GM19467 (cell line): ENCODE results near the gene HNMT.
"Not testable (repeated sequence)": the region's sequence is repeated elsewhere in the genome, so short reads cannot be mapped to it uniquely, and the experiment has no call there.

Source experiments
- ATAC-seq: cut with Tn5 transposase; IDR thresholded peaks from one replicate; pipeline ENCODE4 v1.9.1; 2021; ENCODE audit warnings: mild to moderate bottlenecking, moderate library complexity; ENCODE audit not compliant: unreplicated experiment

Gene HNMT

DNA sequence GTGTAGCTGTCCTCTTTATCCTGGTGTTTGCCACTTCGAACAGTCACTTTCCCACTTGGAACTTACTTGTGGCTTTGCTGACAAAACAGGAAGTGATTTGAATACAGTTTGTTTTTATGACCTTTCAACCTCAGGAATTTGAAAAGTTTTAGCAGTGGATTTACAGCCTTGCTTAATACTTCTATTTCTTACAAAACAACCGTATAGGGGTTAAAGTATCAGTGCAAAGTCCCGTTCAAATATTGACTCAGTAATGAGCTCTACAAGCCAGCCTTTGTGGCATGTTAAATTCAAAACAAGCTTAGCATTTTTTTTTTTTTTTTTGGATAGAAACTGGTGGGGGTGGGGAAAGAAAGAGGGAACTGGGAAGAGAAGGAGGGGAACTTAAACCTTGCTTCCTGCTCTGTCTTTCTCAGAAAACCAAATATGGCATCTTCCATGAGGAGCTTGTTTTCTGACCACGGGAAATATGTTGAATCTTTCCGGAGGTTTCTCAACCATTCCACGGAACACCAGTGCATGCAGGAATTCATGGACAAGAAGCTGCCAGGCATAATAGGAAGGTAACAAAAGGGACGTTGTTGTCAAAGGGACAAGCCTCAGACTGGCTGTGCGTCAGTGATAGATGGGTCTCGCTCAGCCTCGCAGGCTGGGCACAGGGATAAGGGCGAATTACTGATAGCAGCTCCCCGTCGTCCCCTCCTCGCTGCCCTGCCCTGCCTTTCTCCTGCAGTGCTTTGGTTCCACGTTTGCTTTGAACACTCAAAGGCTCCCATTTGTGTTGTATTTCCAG lies at the start of gene HNMT:
Gene HNMT (plus strand): TSS at position 408 of the 793 bp plus-strand sequence. CDS start 19 bp downstream, at position 427.
- ATAC-seq = no peak

DNA sequence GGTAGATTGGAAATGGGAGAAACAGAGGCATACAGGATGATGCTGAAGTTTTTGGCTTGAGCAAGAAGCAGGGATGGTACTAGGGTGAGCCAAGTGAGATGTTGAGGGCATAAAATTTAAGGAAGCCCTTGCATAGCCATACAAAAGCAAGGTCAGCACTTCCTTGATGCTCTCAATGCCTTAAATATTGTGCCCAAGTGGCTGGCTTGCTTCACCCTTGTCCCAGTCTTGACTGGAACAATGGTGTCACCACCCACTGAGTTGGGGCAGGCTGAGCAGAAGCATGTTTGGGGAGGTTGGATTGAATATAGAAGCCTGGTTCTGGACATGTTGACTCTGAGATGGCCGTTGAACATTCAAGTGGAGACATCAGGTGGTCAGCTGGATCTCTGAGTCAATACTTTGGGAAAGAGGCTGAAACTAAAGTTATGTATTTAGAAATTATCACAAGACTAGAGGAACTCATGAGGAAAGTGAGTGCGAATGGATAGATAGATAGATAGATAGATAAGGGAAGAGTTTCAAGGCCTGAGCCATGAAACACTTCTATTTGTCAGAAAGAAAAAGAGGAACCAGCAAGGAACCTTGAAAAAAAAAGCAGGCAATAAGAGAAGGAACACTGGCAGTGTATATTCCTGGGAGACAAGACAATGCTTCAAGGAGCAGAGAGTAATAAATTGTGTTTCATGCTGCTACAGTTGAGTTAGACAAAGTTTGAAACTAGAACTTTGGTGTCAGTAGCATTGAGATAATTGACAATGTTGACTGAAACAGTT lies 43.0 kb upstream of the HNMT start:
- no peak for ATAC-seq

DNA sequence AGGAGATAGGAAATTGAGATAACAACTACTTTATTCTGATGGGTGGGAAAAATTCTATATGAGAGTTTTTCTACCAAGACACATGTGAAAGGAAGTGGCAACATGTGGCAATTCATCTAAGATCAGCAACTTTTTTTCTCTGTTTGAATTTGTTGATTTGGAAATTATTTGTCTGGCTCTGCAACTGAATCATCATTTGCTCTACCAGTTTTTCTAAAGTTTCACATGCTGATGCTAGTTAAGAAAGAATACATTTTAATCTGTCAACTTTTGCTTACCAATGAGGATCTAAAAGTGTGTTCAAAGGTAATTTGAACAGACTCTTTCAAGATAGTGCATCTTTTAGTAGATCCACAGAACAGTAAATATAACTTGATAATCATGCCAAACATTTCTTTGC lies 42.1 kb upstream of the HNMT start:
- ATAC-seq = not testable (repeated sequence)

DNA sequence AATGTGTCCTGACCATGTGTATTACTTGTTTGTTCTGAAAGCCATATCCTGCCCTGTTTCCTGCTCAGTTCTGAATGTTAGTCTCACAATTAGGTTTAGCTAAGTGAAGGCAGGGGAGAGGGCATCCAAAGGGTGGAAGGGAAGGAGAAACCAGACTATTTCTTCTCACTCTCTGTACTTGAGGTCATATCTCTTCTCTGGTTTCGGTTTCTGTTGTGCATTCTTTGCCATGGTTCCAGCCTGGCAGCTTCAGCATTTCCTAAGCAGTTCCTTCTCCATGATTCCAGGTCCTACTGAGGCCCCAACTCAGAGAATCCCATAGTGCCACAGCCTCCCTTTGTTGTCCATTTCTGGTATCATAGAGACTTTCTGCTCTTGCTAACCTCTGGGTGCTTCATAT lies 40.3 kb upstream of the HNMT start:
- no peak for ATAC-seq

DNA sequence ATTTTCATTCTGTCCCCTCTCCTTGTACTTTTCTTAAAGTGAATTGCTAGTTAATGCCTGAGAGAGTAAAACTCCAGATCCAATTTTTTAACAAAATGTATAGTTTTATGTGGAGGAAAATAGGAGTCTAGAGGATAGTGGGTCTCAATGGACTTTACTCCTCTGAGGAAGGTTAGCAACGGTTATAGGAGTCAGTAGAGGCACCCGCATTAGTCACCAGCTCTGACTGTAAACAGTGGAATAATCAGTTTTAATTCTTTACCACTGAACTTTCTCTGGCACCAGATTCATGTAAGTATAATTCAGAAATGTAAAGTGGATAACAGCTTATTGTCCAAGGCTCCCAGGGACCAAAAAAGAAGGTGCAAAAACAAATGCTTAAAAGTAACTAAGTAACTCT lies 38.7 kb upstream of the HNMT start:
- ATAC-seq = no peak

DNA sequence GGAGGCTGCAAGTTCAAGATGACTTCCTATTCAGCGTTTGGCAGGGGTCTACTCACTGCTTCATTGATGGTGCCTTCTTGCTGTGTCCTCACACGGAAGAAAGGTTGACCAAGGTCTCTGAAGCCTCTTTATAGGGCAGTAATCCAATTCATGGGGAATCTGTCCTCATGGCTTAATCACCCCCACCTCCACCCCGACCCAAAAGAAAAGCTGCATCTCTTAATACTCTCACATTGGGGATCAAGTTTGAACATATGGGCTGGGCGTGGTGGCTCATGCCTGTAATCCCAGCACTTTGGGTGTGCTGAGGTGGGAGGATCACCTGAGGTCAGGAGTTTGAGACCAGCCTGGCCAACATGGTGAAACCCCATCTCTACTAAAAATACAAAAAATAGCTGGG lies 36.4 kb upstream of the HNMT start:
- ATAC-seq = no peak

DNA sequence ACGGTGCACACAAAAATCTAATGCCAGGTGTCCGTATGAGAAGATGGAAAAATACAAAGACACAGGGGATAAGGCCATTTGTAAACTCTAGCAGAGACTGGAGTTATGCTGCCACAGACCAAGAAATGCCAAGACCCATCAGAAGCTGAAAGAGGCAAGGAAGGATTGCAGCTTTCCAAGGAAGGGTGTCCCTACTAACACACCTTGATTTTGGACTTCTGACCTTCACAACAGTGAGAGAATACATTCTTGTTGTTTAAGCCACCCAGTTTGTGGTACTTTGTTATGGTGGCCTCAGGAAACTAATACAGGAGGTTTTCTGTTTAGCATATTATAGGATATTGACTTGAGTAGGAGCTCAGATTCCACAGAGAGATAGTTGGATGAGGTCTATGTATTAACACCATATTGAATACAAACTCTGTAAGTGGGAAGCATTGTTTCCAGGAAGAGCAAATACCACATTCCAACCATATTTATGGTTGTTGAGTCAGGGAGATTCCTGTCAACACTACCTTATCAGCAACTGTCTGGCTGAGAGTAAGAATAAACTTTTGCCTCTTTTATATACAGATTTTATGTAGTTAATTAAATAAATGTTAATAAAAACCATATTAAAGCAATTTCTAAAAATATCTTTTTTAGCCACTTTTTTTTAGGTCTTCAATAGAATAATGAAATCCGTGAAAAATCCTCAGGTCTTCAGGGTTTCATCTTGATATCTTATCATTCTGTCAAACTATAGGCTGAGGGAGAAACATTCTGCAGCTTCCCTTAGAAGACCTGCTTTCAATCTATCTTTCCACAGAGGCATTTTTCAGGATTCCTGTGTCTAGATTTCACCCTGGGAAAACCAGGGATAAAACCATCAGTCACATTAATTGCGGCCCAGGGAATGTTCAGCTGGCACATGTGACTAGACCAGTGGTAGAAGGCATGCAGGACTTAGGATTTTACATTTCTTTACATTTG lies 35.4 kb upstream of the HNMT start:
- no peak for ATAC-seq

DNA sequence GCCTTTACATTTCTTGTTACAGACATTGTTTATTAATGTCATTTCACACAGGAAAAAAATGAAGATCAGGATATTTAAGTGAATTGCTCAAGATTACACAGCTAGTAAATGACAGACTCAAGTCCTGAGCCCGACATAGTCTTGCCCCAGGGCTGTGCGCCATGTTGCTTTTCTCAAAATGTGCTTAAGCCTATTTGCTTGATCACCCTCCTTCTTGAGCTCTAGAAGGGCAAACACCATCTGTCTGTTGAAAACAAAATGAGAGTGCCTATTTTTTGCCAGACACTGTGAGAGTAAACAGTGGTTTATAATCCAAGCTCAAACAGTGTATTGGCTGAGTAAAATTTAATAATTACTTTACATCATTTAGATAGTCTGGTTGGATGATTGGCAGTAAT lies 34.8 kb upstream of the HNMT start:
- ATAC-seq = no peak

DNA sequence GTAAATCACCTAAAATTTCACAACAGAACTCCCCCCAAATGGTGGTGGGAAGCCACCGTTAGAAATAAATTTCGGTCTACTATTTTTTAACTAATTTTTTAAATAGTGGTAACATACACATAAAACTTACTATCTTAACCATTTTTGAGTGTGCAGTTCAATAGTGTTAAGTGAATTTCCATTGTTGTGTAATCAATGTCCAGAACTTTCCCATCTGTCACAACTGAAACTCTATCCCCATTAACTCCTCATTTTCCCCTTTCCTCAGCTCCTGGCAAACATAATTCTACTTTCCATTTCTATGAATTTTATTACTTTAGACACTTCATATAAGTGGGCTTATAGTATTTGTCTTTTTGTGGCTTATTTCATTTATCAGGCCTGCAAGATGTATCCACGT lies 34.1 kb upstream of the HNMT start:
- ATAC-seq = no peak

DNA sequence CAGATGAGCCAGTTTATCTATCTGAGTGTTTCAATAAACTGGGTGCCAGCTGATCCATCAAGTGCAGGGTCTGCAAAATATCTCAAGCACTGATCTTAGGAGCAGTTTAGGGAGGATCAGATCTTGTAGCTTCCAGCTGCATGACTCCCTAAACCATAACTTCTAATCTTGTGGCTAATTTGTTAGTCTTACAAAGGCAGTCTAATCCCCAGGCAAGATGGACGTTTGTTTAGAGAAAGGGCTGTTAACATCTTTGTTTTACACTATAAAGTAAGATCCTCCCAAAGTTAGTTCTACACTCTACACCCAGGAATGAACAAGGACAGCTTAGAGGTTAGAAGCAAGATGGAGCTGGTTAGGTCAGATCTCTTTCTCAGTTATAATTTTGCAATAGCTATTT lies 28.7 kb upstream of the HNMT start:
- ATAC-seq = no peak

DNA sequence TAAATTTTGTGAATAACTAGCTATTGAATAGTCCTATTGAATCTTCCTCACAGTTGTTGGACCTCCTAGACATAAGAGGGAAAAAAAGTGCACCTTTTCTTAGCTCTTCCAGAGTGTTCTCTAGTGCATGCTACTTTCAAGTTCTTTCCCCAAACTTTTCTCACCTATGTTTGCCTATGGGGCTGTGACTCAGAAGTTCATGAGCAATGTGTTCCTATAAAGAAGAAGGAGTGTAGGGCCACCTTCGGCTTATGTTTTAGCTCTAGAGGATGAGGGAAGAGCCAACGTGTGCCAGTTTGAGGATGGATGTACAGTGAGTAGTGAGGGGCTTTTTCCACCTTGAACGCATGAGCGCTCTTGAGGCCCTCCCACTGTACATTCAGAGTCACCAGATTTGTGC lies 27.0 kb upstream of the HNMT start:
- no peak for ATAC-seq

DNA sequence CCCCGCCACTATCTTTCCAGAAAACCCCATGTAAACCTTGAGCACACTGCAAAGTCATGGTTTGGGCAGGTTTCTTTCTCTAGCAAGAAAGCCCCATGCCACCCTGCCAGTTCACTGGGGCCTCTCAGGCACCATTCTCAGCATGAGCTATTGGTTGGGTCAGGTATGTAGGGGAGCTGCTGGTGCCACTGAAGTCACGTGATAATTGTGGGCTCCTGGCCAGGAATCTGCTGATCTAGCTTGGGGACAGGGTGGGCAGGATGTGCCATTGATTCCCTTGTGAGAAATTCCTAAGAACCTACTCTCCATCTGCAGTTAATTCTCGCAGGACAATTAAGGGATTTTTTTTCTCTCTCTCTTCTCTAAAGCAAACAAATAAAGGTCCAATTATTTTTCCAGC lies 26.5 kb upstream of the HNMT start:
- ATAC-seq = no peak

DNA sequence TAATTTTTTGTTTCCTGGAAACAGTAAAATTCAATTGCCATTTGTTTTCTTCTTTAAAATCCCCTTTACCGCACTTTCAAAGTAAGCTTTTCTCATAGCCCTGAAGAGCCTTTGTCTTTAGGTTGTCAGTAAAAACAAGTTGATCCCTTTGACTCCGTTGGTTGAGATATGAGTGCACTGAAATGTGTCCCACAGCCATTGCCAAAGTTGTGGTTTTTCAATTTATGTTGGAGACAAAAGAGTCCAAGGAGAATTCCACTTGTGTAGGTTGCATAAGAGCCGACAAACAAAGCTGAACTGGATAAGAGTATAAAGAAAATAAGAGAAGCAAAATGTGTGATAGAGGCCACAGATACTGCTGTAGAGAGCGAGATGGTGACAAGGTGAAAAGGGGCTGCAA lies 26.1 kb upstream of the HNMT start:
- no peak for ATAC-seq

DNA sequence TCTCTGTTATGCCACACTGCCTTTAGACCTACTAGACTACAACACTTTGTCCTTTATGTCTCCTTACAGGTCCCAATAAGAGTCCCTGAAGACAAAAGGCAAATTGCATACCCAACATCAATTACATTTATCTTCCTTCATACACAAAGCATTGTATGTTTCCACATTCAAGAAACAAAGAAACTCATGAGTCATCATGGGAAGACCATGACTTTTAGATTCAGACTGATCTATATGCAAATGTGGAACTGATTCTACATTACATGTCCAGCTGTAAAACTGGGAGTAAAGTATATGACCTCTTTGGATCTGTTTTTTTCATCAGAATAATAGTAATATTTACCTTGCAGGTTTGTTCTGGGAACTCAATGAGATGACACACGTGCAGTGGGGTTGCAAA lies 25.2 kb upstream of the HNMT start:
- ATAC-seq = no peak

DNA sequence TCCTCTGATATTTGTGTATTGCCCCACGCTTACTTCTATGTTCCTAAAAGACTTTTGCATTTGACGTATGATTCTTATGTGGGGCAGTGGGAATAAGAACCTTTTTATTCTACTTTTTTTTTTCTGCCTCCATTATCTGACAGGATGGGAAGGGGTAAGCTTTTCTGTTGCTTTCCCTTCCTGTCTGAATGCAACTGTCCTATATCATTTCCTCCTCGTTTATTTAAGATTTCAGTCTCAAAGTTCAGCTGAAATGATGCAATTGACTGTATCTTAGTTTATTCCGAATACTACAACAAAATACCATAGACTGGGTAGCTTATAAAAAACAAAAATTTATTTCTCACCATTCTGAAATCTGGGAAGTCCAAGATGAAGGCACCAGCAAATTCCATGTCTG lies 24.1 kb upstream of the HNMT start:
- no peak for ATAC-seq

DNA sequence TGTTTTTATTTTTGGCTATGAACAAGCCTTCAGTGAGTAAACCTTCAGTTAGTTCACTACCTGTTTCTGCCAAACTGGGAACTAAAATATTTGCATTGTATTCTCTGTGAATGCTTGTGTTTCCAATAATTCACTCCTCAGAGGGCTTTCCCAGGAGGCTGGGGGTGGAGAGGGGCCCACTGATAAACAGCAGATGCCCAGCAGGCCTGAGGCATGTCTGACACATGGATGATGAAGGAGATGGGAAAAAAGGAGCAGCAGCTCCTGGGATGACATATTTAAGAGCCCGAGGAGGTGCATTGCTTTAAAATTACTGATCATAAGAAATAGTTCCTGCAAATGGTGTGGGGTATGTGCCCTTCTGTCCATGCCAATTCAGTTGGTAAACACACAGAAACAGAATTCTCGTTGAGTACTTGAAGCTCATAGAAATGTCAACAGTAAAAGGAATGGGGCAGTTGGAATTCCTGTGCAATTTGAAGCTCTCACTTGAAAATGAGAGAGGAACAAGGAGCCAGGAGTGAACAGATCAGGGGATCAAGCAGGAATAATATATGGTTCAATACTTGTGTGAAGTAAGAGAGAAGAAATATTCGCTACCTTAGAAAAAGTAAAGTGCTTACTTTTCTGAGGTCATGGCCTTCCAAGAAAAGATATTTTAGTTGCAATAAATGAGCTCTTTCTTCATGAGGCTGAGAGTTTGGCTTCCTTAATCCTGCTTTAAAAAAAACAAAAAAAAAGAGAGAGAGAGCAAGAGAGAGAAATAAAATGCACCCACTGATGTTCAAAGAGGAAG lies 22.0 kb upstream of the HNMT start:
- no peak for ATAC-seq

DNA sequence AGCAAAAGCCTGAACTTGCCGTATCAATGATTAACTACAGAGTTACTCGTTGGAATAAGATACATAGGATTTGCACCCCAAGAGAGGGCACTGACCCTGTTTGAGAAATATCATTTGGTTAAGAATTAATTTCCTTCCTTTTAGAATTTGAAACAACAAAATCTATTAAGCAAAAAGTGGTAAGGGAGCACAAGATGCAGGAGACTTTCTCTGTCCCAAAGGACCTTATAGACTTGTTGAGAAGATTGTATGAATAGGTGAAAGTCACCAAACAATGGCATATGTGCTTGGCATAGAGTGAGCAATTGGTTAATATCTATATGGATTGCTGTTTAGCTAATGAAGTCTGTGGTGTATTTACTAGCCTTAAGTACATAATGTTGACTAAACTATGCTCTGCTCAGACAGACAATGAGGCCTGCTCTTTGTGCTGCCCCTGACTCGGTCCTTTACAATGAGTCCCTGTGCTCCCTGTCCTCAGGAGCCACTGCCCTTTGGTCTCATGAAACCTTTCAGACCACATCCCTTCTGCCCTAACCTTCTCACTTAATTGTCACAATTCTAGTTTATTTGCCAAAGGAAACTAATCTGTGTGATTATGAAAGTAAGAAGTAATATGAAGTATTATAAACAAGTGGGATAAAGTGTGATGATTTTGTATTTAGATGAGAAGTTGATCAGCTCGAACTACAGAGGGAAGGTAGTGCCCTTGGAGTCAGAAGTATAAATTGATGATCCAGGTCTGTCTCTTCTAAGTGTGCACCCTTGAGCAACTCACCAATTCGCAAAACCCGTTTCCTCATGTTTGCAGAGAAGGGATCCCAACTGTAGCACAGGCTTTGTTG lies 21.2 kb upstream of the HNMT start:
- no peak for ATAC-seq

DNA sequence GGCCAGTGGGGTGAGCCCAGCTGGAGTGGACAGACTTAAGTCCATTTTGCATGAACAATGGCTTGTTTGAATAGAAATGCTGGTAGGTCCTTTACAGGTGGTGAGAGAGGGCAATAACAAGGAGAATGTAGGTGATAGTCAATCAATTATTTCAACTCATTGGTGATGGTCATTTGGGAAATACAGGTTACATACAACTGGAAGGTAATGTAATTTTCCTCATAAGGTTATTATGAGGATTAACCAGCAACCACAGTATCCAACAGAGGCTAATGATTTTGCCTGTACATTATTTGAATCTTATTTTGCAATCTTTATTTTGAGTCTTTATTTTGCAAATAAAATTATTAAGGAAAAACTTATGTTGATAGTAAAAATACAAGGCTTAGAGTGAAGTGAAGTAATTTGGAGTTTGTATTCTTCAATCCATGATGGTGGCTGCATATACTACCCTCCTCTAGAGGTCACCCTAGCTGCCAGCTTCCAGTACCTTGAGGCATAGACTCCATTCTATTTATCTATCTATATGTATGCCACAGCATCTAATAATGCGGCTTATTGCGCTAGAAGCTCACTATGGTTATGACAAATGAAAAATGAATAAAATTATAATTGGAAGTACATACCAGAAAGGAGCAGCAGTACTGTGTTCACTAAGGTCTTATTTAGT lies 20.5 kb upstream of the HNMT start:
- no peak for ATAC-seq

DNA sequence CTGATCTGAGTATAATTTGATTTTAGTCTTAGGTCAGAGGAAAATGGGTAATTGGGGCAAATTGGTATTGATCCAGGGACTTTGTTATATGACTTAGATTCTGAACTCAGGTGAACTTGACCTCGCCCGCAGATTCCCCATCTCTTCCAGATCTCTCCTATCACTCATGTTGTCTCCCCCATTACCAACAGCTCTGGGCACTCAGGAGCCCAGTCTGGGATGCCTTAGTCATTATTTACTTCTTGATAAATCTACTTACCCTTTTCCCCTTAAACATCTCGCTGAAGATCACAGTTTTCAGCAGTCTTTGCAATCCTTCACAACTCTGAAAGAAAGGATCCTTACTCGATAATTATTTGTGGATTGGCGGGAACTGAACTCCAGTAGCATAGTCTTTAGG lies 19.6 kb upstream of the HNMT start:
- ATAC-seq = no peak
